Tongue (tissue), 2 donors: ENCODE results near the gene RAD51. TPM values are rescaled to one million over a fixed set of nuclear protein-coding genes. Genes with fewer than 3 reads are reported as not detected.
A peak's percentile ranks its signal among the peaks of the same experiment; 100 is the strongest.

Experiments
- DNase-seq: peaks from one replicate; pipeline ENCODE4 v3.0.0-alpha.2; 2015
- total RNA-seq: library from RNA; depleted of rRNA; stranded (reverse); fragments of >200 nt; gene quantifications from one replicate; pipeline ENCODE4 v1.2.3, GENCODE V29; 2014

RAD51 gene
- total RNA-seq, 1 donor from 2014 or later, result 9.2 TPM

GRCh38 chr15:40722934-40723333 is 28.0 kb downstream of the RAD51 start:
- no peak for DNase-seq

DNA sequence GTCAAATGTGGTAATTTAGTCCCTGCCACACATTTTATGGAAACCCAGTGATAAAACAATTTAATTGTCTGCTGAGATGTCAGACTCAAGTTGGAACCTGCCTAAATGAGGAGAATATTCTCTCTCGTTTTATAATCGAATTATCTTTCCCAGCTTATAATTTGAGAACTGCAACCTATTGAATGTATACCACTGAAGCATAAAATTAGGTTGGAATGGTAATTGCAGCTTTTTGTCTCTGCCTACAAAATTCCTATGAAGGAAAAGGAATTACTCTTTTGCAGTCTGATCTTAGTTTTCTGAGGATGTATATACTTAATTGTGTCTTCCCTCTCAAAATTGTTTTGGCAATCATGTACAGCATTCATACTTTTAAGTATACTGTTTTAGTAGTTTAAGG is 28.9 kb downstream of the RAD51 start:
- DNase-seq, result no peak

DNA sequence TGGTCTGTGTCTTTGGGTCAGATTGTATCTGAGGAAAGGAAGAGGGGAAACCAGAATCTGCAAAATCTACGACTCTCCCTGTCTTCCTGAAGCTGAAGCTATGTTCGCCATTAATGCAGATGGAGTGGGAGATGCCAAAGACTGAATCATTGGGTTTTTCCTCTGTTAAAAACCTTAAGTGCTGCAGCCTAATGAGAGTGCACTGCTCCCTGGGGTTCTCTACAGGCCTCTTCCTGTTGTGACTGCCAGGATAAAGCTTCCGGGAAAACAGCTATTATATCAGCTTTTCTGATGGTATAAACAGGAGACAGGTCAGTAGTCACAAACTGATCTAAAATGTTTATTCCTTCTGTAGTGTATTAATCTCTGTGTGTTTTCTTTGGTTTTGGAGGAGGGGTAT is 36.1 kb downstream of the RAD51 start:
- no peak for DNase-seq

DNA sequence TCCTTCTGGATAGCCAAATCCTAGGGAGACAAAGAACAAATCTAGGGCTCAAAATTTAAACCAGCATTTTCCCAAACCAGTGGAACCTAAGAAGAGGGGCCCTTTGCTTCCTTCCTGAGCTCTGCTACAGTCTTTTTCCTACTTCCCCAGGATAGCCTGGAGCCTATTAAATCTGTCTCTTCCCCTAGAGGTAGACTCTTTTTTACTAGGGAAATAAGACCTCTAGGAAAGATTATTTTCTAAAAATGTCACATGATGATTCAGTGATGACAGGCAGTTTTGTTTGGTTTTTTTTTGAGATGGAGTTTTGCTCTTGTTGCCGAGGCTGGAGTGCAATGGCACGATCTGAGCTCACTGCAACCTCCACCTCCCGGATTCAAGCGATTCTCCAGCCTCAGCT is 41.6 kb downstream of the RAD51 start:
- DNase-seq, result no peak

DNA sequence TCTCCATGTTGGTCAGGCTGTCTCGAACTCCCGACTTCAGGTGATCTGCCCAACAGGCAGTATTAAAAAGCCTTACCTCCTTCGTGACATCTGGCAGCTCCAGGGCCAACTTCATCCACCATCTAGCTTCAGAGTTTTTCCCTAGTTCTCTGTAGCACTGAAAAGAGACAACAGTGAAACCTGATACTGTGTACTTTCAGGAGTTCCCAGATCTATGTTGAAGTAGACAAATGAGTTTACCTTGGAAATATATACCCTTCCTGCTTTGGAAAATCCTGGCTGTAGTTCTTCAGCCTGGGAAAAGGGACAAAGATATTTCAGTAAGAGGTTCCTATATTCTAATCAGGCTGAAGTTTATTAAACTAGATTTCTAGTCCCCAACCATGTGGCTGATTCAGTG is 42.1 kb downstream of the RAD51 start:
- DNase-seq, result no peak

DNA sequence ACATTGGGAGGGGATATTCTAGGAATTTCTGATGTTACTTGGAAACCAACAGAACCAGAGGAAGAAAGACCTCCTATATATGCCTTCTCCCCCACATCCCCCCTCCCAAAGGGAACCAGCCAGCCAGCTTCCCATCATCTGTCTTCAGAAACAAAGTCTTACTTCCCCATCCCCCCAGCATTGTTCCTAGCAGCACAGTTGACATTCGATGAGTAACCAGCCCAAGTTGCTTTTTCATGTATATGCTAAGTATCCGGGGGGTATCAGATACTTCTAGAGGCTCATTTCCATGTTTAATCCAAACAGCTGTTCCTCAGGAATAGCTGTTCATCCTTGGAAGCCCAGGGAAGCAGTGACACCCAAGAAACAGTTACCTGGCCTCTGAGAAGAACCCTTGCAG is 44.1 kb downstream of the RAD51 start:
- DNase-seq, result no peak

GRCh38 chr15:40739854-40740253 is 44.9 kb downstream of the RAD51 start:
- DNase-seq, result no peak

DNA sequence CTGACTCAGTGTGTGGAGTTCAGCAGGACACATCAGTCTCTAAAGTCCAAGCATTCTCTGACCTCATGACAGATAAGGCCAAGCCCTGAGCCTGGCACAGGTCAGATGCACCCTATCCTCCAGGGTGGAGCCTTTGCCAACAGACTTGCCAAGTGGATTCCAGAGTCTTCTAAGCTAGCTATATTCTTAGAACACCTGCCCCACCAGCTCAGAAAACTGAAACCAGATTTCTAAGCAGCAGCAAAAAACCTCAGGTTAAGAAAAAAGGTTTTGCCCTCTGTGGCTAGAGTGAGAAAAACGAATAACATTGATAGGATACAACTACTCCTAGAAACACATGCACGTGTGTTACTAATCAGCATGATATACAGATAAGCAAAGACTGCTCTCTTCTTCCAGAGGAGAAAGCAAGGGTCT is 48.5 kb downstream of the RAD51 start:
- DNase-seq, result no peak

- DNase-seq, result no peak
Observed at GRCh38 chr15:40743921-40744814, 49.2 kb downstream of the RAD51 start.

DNA sequence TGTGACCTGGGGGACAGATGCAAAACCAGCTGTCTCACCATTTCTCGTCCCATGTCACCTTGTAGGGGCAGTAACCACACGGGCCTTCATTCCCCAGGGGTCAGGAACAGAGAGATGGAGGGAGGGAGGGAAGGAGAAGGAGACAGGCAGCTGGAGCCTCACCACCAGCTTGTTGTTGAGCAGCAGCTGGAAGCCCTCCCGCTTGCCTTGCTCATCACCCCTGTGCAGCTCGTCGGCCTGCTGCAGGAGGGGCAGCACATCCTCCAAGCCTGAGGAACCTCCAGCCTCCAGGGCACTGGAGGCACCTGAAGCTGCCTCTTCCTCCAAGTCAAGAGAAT is 49.8 kb downstream of the RAD51 start:
- DNase-seq, result no peak

GRCh38 chr15:40746916-40747418 is 52.0 kb downstream of the RAD51 start:
- DNase-seq, result no peak

DNA sequence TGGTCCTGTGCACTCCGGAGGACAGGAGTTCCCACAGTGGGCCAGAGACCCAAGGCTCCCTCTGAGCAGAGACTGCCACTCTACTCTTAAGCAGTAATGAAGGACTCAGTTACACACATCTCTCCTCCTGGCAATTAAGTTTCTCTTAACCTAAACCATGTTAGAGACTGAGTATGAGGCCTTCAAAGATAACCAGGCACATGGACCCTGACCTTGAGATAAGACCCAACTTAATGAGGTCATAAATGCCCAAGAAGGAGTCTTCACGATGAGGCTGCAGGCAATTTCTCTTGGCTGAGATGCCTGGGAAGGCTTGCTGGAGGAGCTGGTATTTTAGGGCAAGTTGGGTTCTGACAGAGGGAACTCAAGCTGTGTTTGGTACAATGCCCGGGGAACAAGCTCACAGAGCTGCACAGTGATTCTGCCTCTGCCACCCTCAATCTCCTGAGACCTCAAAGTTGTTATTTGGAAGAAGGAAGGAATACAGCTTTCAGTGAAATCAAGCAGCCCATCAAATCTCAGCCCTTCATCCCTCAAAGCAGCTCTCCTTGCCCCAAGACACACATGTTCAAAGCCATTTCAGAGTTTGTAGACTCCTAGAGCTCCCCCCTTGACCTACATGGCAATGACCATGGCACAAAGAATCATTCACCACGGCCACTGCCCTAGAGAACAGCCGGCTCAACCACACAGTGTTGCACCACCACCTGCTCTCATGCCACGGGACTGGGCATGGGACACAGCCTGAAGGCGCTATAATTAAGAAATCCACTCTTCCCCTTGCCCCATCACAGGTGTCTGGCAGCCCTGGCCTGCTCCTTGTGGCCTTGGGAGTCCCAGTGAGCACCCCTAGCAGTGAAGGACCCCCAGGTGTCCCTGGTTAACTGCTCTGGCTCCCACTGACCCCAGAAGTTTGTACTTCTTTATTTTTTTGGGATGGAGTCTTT is 53.0 kb downstream of the RAD51 start:
- DNase-seq, result no peak

DNA sequence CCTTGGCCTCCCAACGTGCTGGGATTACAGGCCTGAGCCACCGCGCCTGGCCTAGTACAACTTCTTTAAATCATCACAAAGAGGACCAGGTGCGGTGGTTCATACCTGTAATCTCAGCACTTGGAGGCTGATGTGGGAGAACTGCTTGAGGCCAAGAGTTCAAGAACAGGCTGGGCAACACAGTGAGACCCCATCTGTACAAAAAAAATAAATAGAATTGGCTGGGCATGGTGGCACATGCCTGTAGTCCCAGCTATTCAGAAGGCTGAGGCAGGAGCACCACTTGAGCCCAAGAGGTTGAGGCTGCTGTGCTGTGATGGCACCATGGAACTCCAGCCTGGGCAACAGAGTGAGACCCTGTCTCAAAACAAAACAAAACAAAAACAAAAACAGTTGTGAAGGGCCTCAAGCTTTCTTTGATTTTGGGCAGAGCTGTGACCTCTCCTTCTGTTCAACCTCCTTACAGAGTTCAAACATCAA is 54.2 kb downstream of the RAD51 start:
- no peak for DNase-seq

DNA sequence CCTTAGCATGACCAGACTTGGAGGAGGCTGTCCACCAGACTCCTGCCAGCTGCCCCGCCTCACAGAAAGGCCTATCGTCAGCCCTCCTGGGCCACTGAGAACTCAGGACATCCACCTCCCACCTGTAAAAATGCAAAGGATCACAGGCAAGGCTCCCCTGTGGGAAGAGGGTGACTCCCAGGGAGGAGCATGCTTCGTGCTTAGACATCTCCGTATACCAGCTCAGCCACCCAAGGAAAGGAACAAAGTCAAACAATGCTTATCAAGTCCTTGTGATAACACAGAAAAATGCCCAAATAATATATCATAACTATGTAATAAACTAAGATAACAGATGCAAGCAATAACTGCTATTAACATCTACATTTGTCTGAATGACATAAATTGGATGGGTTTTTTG is 55.9 kb downstream of the RAD51 start:
- DNase-seq, result no peak

- DNase-seq, result no peak
Observed at GRCh38 chr15:40751745-40752144, 56.8 kb downstream of the RAD51 start.

DNA sequence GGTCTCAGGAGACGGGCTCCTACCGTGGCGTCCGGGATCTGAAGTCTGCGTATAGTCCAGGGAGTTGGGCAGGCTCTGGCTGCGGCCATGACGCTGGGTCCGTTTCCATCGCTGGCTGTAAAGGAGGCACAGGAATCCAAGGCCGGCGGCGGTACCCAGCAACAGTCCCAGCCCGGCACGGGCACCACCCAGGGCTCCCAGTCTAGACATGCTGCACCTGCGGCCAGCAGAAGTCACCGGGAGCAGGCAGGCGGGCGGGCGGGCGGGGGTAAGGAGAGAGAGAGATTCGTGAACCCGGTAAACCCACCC is 59.6 kb downstream of the RAD51 start:
- no peak for DNase-seq

DNA sequence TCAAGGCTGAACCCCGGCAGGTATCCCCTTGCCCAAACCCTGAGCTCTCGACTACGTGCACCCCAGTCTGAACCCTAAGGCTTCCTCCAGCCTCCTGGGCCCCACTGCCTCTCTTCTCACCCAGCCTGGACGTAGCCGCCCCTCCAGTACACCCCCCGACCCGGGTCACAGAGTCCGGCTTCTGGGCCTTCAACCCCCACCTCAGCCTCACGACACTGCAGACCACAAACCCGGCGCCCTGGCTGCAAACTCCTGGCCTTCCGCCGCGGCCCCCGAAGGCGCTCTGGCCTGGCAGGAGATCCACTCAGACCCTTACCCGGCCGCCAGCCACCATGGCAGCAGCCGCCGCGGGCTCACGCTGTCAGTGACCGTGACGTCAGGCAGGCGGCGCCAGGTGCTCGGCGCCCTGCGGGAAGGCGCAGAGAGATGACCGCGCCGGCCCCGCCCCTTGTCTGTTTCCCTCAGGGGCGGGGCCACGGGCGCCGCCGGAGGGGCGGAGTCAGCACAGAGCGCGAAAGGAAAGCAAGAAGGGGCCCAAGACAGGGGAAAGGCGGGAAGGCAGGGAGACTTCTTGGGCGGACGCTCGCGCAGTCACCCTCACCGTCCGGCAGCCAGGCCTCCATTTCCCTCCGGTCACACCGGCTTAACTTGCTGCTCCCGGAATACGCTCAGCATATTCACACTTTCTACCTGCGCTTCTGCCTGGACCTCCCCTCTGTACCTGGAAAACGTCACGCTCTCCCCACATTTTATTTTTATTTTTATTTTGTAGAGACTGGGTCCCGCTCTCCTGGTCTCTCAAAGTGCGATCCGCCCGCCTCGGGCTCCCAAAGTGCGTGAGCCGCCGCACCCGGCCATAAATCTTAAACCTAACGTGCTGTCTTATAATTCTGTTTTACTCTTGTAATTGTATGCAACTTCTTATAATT is 60.2 kb downstream of the RAD51 start, which contains the start of gene RMDN3:
TSS of gene RMDN3 (minus strand) at position 372 of the 929 bp plus-strand sequence. CDS start 471 bp downstream, outside the sequence.
- DNase-seq, result peak; percentile 98

DNA sequence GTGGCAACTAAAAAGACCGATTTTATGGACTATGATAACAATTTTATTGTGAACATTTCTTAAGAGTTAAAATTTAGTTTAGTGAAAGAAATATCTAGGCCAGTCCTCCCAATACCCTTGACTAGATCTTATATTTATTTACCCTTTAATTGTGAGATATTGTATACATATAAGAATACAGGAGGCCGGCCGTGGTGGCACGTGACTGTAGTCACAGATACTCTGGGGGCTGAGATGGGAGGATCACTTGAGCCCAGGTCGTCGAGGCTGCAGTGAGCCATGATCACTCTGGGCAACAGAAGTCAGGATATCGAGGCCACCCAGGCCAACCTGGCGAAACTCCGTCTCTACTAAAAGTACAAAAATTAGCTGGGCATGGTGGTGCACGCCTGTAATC is 60.8 kb downstream of the RAD51 start:
- no peak for DNase-seq

GRCh38 chr15:40756938-40757337 is 62.0 kb downstream of the RAD51 start:
- DNase-seq, result peak; percentile 10

- DNase-seq, result no peak
Observed at GRCh38 chr15:40759961-40760360, 65.0 kb downstream of the RAD51 start.

DNA sequence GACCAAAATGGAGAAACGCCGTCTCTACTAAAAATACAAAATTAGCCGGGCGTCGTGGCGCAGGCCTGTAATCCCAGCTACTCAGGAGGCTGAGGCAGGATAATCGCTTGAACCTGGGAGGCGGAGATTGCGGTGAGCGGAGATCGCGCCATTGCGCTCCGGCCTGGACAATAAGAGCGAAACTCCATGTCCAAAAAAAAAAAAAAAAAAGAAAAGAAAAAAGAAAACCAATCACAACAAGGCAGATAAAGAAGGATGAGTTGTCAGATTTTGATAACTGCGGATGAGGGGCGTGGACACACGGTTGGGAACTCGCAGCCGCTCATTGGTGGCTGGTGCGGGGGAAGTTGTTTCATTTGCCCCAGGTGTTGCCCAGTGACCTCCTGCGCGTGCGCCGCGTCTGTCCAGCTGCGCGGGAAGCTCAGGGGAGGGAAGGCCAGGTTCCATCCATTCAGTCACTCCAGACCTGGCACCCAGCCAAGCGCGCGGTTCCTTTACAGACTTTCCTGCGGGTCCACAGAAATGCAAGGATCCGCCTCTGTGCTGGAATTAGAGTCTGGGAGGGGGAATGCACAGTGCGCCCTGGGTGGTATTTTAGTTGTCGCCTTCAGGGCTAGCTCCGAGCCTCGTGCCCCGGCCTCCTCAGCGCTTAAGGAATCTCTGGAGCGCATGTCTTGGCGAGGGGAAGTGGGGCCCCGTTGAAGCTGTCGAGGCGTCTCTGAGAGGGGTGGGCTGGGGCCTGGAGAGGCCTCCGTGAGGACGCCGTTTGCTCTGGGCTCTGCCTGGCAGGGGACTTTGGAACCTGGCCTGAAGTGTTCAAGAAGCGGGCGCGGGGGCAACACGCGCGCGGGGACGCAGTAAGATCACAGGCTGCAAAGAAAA is 68.2 kb downstream of the RAD51 start:
- DNase-seq, result peak; percentile 86
